Tibial artery (tissue), 4 donors: Measurements from ENCODE around the gene N4BP2L1.
A peak's percentile ranks its signal among the peaks of the same experiment; 100 is the strongest.

ENCODE experiments used
- DNase-seq, 2 donors: peaks; one replicate each; pipeline ENCODE4 v3.0.0-alpha.2; 2019
- H3K27ac ChIP-seq, 2 donors: fragments of 200-600 bp; sonication (generic) in 1 of 2; 1 replicate in 1 of 2; 2 replicates in 1 of 2; pipeline ENCODE4 v1.5.1; 2018 to 2019; ENCODE audit warnings: mild to moderate bottlenecking in 1 of 2
- H3K27me3 ChIP-seq, 2 donors: fragments of 200-600 bp; sonication (generic) in 1 of 2; one replicate each; pipeline versions ENCODE4 v1.5.1 to v1.6.0; 2016 to 2019
- H3K36me3 ChIP-seq, 3 donors: fragments of 200-600 bp; sonication (generic) in 2 of 3; one replicate each; pipeline ENCODE4 v1.5.1; 2016 to 2019; ENCODE audit warnings: mild to moderate bottlenecking in 2 of 3
- H3K4me1 ChIP-seq, 4 donors: fragments of 200-600 bp; sonication (generic) in 2 of 4; 1 replicate in 3 of 4; 2 replicates in 1 of 4; pipeline ENCODE4 v1.5.1; 2016 to 2019
- H3K4me3 ChIP-seq, 2 donors: fragments of 200-600 bp; sonication (generic) in 1 of 2; 1 replicate in 1 of 2; 2 replicates in 1 of 2; pipeline ENCODE4 v1.5.1; 2018 to 2019; ENCODE audit warnings: mild to moderate bottlenecking in 2 of 2
- H3K9me3 ChIP-seq, 3 donors: fragments of 200-600 bp; sonication (generic) in 1 of 3; one replicate each; pipeline ENCODE4 v1.5.1; 2016 to 2019
- intact Hi-C: fragments of 100-400 bp; cut with DNase I; formaldehyde crosslinking; loops from one replicate; pipeline ENCODE4 v1.15.0; 2023; ENCODE audit warnings: low total_unique reads
- TF ChIP-seq, protein P1 (sequence below), 2 experiments: fragments of 200-600 bp in 1 of 2; fragments of 450-650 bp in 1 of 2; IDR thresholded peaks; one replicate each; pipeline ENCODE4 v1.5.1; 2017 to 2019; ENCODE audit warnings: antibody characterized with exemption in 2 of 2, mild to moderate bottlenecking in 1 of 2, moderate library complexity in 1 of 2

The N4BP2L1 gene

DNA sequence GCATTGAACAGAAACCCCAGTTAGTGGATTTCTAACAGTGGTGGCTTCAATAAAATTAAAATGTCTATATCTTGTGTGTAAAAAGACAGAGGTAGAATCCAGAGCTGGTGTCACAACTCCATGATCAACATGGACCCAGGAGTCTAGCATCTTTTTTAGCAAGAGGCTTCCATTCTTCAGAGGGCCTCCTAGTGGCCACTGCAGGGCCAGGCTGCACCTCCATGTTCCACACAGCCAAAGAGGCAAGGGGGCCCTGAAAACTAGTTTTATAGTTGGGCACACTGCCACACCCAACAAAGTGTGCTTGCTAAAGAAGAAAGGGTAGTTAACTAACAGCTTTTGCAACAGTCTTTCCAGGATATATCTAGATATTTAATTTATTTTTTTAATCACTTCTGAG, 12.9 kb downstream of the N4BP2L1 start:
- TF ChIP-seq, protein P1, sequence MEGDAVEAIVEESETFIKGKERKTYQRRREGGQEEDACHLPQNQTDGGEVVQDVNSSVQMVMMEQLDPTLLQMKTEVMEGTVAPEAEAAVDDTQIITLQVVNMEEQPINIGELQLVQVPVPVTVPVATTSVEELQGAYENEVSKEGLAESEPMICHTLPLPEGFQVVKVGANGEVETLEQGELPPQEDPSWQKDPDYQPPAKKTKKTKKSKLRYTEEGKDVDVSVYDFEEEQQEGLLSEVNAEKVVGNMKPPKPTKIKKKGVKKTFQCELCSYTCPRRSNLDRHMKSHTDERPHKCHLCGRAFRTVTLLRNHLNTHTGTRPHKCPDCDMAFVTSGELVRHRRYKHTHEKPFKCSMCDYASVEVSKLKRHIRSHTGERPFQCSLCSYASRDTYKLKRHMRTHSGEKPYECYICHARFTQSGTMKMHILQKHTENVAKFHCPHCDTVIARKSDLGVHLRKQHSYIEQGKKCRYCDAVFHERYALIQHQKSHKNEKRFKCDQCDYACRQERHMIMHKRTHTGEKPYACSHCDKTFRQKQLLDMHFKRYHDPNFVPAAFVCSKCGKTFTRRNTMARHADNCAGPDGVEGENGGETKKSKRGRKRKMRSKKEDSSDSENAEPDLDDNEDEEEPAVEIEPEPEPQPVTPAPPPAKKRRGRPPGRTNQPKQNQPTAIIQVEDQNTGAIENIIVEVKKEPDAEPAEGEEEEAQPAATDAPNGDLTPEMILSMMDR (IDR thresholded peaks at IDR 0.05): no peak
- Histone ChIP-seq H3K4me3 (no peak overlapping the region), H3K27me3 (no peaks in the 10 kb centered on the region), H3K9me3 (no peaks in the 10 kb centered on the region), H3K27ac (no peak overlapping the region), H3K36me3 (peaks cover 0 to 10% (median 6%) of the 10 kb centered on the region in 3 donors), H3K4me1 (no peaks in the 10 kb centered on the region)
- intact Hi-C loops: no loop called here
- no peak for DNase-seq

GRCh38 chr13:32414580-32414979, 13.3 kb downstream of the N4BP2L1 start:
- intact Hi-C loops: no loop called here
- H3K9me3 ChIP-seq: no peaks in the 10 kb centered on the region
- H3K27me3 ChIP-seq: no peaks in the 10 kb centered on the region
- H3K27ac ChIP-seq: no peak overlapping the region
- no peaks in the 10 kb centered on the region for H3K4me1 ChIP-seq
- H3K4me3 ChIP-seq: no peak overlapping the region
- TF ChIP-seq, protein P1 (IDR thresholded peaks at IDR 0.05): no peak
- DNase-seq: no peak
- H3K36me3 ChIP-seq: peaks cover 0 to 5% (median 2%) of the 10 kb centered on the region in 3 donors

DNA sequence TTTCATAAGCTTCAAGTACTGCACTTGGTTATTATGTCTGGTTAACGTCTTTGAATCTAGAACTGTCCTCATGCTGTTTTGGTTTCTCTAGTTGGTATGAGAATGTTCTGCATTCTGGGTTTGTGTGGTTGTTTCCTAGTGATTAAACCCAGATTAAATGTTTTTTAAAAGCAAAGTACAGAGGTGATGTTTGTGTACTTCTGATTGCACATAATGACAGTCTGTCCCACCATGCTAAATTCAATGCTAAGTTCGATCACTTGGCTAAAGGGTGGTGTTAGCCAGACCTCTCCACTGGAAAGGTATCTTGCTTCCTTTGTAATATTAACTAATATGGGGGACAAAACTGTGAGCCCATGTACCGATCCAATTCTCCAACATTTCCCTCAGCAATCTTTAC, 14.6 kb downstream of the N4BP2L1 start:
- H3K9me3 ChIP-seq: no peaks in the 10 kb centered on the region
- no peaks in the 10 kb centered on the region for H3K27me3 ChIP-seq
- TF ChIP-seq, protein P1 (IDR thresholded peaks at IDR 0.05): no peak
- no peaks in the 10 kb centered on the region for H3K4me1 ChIP-seq
- H3K36me3 ChIP-seq: peaks cover 0 to 3% (median 0%) of the 10 kb centered on the region in 3 donors
- H3K4me3 ChIP-seq: no peak overlapping the region
- no peak overlapping the region for H3K27ac ChIP-seq
- no peak for DNase-seq
- intact Hi-C loops: no loop called here

- peak overlapping the region; percentile 1 to 3 for H3K27ac ChIP-seq
- H3K9me3 ChIP-seq: no peaks in the 10 kb centered on the region
Measured at GRCh38 chr13:32409561-32410421, 18.1 kb downstream of the N4BP2L1 start.

DNA sequence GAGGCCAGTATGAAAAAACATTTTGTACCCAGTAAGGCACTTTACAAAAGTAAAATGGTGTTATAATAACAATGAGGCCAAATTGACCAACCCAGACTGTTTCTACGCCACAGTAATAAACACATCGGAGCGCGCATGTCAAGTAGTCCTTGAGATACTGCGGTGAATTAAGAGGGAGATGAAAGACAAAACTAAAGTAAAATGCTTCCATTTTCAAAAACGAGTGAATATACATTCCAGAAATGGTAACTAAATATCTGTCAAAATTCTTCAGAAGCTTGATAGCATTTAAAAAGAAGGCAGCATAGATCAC, 19.0 kb downstream of the N4BP2L1 start:
- no peak overlapping the region for H3K4me3 ChIP-seq
- H3K27ac ChIP-seq: no peak overlapping the region
- intact Hi-C loops: no loop called here

More at GRCh38 chr13:32409561-32410421, 18.1 kb downstream of the N4BP2L1 start:
- H3K4me3 ChIP-seq: no peak overlapping the region
- no peaks in the 10 kb centered on the region for H3K27me3 ChIP-seq
- intact Hi-C loops: no loop called here
- H3K4me1 ChIP-seq: no peaks in the 10 kb centered on the region
- peaks cover 6 to 22% (median 21%) of the 10 kb centered on the region in 3 donors for H3K36me3 ChIP-seq
- peak; percentile 52 to 72 for DNase-seq
- TF ChIP-seq, protein P1 (IDR thresholded peaks at IDR 0.05): no peak

More for the DNA sequence above, 19.0 kb downstream of the N4BP2L1 start:
- H3K4me1 ChIP-seq: no peaks in the 10 kb centered on the region
- H3K9me3 ChIP-seq: no peaks in the 10 kb centered on the region
- H3K27me3 ChIP-seq: no peaks in the 10 kb centered on the region
- H3K36me3 ChIP-seq: peaks cover 6 to 30% (median 25%) of the 10 kb centered on the region in 3 donors
- DNase-seq: no peak
- TF ChIP-seq, protein P1 (IDR thresholded peaks at IDR 0.05): no peak
